Measurements from ENCODE around the gene WWOX.

DNA sequence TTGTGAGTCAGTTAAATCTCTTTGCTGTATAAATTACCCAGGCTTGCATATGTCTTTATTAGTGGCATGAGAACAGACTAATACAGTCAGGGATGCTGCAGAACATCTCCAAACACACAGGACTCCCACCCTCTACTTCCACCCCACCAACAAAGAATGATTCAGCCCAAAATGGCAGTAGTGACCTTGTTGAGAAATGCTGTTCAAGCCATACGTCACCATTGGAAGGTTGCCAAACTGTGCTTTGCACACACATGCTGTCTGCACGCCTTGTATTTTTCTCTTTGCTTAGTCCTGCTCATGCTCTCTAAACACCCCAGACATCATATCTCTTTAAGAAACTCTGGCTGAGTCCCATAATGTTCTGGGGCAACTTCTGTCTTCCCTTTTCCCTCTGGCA lies 589.6 kb downstream of the WWOX start:
- TF ChIP-seq, protein P1, sequence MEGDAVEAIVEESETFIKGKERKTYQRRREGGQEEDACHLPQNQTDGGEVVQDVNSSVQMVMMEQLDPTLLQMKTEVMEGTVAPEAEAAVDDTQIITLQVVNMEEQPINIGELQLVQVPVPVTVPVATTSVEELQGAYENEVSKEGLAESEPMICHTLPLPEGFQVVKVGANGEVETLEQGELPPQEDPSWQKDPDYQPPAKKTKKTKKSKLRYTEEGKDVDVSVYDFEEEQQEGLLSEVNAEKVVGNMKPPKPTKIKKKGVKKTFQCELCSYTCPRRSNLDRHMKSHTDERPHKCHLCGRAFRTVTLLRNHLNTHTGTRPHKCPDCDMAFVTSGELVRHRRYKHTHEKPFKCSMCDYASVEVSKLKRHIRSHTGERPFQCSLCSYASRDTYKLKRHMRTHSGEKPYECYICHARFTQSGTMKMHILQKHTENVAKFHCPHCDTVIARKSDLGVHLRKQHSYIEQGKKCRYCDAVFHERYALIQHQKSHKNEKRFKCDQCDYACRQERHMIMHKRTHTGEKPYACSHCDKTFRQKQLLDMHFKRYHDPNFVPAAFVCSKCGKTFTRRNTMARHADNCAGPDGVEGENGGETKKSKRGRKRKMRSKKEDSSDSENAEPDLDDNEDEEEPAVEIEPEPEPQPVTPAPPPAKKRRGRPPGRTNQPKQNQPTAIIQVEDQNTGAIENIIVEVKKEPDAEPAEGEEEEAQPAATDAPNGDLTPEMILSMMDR (conservative IDR thresholded peaks at IDR 0.05; ENCODE audit: low read depth, low read length) = no peak
- TF ChIP-seq EZH2 (IDR thresholded peaks at IDR 0.05; ENCODE audit: borderline replicate concordance, low read depth, low read length, poor library complexity, severe bottlenecking) = no peak

Measured in A673 (cell line).